GM04504 (cell line): ENCODE data around the gene VPS72.
A peak's percentile ranks its signal among the peaks of the same experiment; 100 is the strongest.

Source experiments
- DNase-seq: peaks from one replicate; pipeline ENCODE4 v3.0.0-alpha.2; 2012; ENCODE audit warnings: low read depth

The VPS72 gene

GRCh38 chr1:151144474-151145303 is 45.3 kb downstream of the VPS72 start:
- no peak for DNase-seq

GRCh38 chr1:151143986-151144385 is 46.0 kb downstream of the VPS72 start:
- DNase-seq: no peak

GRCh38 chr1:151143057-151143435 is 47.0 kb downstream of the VPS72 start:
- no peak for DNase-seq

- DNase-seq: no peak
Measured at GRCh38 chr1:151142411-151143056, 47.5 kb downstream of the VPS72 start.

- no peak for DNase-seq
Measured at GRCh38 chr1:151137789-151138188, 52.2 kb downstream of the VPS72 start.

- no peak for DNase-seq
Measured at GRCh38 chr1:151135433-151136385, 54.3 kb downstream of the VPS72 start.

- no peak for DNase-seq
Measured at GRCh38 chr1:151134991-151135390, 55.0 kb downstream of the VPS72 start.

GRCh38 chr1:151134396-151134795 is 55.6 kb downstream of the VPS72 start:
- no peak for DNase-seq

- DNase-seq: no peak
Measured at GRCh38 chr1:151133018-151133806, 56.8 kb downstream of the VPS72 start.

GRCh38 chr1:151132335-151133017 is 57.5 kb downstream of the VPS72 start:
- no peak for DNase-seq

- no peak for DNase-seq
Measured at GRCh38 chr1:151131701-151132334, 58.2 kb downstream of the VPS72 start.

GRCh38 chr1:151130987-151131586 is 58.9 kb downstream of the VPS72 start:
- DNase-seq: peak; percentile 66

GRCh38 chr1:151128800-151129199 is 61.2 kb downstream of the VPS72 start:
- DNase-seq: no peak
